NCI-H1105 (cell line): ENCODE results near the gene SPOCK1.
"Not testable (repeated sequence)": the region's sequence is repeated elsewhere in the genome, so short reads cannot be mapped to it uniquely, and the experiment has no call there.

Source experiments
- DNase-seq: peaks from one replicate; lab custom pipeline; 2025; lab: John Stamatoyannopoulos, UW

The SPOCK1 gene

GRCh38 chr5:137395011-137395755 lies 103.9 kb downstream of the SPOCK1 start:
- no peak for DNase-seq

- no peak for DNase-seq
These were observed 104.7 kb downstream of the SPOCK1 start for GRCh38 chr5:137394380-137394779.

DNA sequence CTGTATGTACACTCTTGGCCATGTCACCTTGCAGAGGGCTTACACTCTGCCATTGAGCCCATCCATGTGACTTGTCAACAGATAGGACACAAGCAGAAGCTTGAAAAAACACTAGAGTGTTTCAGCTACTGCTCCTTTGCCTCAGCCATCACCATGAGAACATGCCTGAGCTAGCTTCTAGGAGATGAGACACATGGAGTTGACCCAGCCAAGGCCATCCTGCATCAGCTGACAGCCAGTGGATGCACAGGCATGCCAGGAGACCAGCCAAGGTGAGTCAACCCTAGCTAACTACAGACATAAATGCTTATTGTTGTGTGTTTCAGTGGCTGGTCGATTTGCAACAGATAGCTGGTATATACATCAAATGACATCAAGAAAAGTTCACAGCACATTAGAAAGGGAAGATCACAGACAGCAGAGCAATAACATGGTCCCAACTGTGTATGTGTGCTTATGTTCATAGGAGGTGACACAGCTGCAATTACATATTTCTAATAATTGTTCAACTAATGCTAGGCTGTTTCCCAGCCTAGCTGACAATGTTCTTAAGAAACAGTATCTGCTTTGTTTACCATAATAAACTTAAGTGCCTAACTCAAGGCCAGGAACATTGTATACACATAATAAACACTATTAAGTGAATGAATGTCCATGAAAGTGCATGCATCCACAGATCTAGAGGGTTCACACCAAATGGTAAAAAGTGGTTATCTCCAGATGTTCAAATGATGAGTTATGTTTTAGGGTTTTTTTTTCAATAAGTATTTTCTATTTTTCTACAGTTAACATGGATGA lies 105.7 kb downstream of the SPOCK1 start:
- no peak for DNase-seq

DNA sequence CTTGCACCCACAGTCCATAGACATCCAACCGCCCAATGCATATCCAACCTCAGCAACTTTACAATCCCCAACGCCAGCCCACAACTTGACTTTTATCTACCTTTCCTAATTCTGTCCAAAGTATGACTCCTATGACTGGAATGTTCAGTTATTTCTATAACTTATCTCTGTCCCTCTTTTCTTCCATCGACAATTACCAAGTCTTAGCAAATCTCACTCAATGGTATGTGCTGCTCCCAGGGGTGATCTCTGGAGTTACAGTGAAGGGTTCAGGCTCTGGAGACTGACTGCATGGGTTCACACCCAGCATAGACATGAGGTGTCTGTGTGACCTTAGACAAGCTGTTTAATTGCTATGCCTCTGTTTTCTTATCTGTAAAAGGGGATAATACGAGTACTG lies 106.9 kb downstream of the SPOCK1 start:
- DNase-seq: no peak

DNA sequence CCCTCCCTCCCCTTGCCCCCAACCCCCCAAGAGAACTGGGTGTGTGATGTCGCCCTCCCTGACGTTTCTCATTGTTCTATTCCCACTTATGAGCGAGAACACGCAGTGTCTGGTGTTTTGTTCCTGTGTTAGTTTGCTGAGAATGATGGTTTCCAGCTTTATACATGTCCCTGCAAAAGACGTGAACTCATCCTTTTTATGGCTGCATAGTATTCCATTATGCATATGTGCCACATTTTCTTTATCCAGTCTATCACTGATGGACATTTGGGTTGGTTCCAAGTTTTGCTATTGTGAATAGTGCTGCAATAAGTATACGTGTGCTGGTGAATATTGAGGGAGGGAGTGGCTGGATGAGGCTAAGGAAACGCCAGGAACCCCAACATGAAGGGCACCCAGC lies 108.1 kb downstream of the SPOCK1 start:
- DNase-seq: not testable (repeated sequence)

GRCh38 chr5:137389042-137389441 lies 110.1 kb downstream of the SPOCK1 start:
- no peak for DNase-seq

DNA sequence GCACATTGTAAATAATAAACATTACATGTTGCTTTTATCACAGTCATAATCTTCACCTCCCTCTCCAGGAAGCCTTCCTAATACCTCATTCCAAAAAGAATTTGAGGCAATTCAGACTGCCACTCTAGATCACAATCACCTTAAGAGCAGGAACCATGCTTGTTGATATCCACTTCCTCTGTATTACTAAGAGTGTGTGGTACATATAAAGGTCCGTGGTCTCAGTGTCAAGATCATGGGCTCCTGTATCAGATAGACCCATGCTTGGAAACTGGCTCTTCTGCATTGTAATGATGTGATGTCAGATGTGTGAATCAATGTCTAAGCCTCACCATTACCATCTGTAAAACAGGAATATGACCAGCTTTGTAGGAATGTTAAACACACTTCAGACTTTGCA lies 114.1 kb downstream of the SPOCK1 start:
- no peak for DNase-seq

DNA sequence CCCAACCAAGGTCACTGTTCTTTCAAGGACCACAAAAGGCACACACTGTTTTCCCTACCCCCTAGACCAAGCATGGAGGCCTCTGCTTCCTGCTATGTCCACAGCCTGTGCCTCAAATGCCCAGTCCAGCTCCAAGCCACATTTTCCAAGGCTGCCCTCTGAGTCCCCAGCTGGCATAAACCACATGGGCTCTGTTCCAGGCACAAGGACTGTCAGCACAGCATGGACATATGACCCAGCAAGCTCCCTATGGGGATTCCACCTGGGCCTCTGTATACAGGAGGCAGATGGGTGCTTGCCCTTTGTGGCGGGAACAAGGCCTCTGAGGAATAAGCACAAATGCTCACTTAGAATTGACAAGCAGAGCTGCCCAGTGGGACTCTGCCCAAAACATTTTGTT lies 115.2 kb downstream of the SPOCK1 start:
- no peak for DNase-seq

GRCh38 chr5:137381555-137381954 lies 117.6 kb downstream of the SPOCK1 start:
- no peak for DNase-seq

- no peak for DNase-seq
These were observed 119.4 kb downstream of the SPOCK1 start for GRCh38 chr5:137379555-137380286.

GRCh38 chr5:137375741-137376526 lies 123.2 kb downstream of the SPOCK1 start:
- DNase-seq: peak; percentile 60

DNA sequence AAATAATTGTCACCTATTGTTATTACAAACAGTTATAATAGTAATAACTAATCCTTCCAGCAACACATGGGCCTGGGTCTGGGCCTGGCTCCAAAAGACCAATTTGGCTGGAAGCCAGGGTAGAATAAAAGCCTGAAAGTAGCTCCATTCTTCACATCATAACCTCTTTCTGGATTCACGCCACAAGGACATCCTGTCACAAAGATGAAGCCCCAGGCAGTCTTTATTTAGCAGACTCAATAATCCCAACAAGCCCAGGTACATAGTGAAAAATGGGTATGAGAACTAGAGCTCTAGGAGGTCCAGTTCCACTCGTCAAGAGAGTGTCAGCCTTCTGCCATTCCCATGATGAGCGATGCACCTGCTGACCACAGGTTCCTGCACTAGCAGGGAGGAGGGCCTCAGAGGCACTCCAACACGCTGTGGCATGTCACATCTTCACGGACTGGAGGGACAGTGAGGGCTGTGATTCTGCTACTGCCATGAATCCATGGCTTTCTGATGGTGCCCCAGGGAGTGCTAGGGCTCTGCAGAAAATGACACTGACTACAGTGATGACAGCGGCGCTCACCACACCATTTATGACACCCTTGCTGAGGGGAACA lies 124.9 kb downstream of the SPOCK1 start:
- DNase-seq: peak; percentile 82

DNA sequence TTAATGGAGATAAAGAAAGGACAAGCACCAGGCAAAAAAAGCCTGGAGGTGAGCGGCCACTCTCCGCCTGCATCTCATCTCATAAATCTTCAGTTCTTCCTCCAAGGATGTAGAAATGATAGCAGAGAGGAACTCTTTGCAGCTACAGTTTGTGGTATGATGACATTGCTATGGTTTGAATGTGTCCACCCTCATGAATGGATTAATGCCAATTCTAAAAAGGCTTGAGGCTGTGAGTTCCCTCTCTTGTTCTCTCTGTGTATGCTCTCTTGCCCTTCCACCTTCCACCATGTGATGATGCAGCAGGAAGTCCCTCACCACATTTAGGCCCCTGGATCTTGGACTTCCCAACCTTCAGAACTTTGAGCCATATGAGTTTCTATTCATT lies 126.4 kb downstream of the SPOCK1 start:
- DNase-seq: no peak

- DNase-seq: no peak
These were observed 126.9 kb downstream of the SPOCK1 start for GRCh38 chr5:137372016-137372772.

- DNase-seq: no peak
These were observed 128.7 kb downstream of the SPOCK1 start for GRCh38 chr5:137370096-137371071.

GRCh38 chr5:137368651-137369050 lies 130.5 kb downstream of the SPOCK1 start:
- no peak for DNase-seq

DNA sequence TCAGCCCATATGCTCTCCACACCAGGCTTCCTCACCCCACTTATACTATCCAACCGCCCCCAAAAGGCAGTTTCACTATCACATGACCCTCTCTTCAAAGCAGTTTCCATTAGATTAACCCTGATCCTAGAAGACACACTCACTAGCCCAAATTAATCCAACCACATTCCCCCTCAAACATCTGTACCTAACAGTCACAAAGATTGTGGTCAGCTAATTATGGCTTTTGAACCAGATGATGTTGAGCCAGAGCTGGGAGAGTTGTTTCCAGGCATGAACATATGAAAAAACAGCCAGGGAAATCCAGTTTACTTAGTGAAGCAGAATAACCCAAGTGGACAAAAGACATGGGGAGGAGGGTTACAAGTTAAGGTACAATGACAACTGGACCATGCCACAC lies 131.2 kb downstream of the SPOCK1 start:
- no peak for DNase-seq

DNA sequence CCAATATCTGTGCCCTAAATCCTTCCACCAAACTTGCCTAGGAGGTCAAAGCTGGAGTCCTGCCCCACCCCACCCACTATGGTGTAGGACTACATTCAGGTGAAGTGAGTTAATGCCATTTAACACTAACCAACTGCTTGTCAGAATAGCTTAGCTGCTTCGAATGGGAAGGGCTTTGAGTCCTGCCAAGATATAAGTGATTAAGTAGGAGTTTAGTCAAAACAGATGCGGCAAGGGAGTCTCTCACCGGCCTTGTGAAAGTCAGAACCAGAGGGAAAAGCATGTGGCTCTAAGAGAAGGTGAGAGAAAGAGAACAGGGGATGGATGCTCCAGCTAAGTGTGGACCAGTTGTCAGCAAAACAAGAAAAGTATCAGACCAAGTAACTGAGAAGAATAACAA lies 132.6 kb downstream of the SPOCK1 start:
- DNase-seq: no peak

DNA sequence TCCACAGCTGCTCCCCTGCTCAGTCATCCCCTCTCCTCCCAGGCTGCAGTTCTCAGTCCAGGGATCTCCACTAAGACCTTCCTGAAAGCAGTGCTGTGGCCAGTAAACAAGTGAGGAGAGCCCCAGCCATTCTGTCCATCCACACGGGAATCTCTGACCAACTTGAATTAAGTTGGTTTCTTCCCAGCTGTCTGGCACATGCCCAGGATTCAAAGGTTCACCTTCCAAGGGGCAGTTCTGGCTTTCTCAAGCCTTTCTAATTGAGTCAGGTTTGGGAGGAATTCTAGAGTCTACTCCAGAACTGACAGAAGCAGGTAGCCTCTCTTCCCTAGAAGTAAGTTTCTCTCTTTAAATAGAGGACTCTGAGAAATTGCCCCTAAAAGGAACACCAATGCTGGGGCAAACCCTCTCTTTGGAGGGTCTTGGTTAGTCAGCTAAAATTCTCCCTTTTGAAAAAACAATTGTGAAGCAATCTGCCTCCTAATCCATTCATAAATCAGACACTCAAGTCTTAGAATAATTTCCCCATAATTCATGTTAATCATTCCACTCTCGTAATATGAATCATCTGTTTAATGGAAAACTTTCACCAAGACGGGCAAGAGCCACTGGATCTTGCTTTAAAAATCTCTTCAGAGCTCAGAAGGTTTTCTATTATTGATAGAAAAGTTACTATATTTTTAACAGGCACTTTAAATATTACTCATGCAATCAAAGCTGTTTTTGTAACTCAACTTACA lies 133.8 kb downstream of the SPOCK1 start:
- no peak for DNase-seq
